ENCODE measurements around the gene ADD1.

ADD1 gene

GRCh38 chr4:2822461-2823300, 21.0 kb upstream of the ADD1 start:
- DNase-seq (ENCODE audit: low read depth in 2 of 2) = no peak

GRCh38 chr4:2823301-2823670, 20.4 kb upstream of the ADD1 start:
- no peak for DNase-seq (ENCODE audit: low read depth in 2 of 2)

GRCh38 chr4:2823671-2824328, 19.8 kb upstream of the ADD1 start:
- DNase-seq (ENCODE audit: low read depth in 2 of 2) = no peak

GRCh38 chr4:2824329-2824835, 19.3 kb upstream of the ADD1 start:
- DNase-seq (ENCODE audit: low read depth in 2 of 2) = no peak

DNA sequence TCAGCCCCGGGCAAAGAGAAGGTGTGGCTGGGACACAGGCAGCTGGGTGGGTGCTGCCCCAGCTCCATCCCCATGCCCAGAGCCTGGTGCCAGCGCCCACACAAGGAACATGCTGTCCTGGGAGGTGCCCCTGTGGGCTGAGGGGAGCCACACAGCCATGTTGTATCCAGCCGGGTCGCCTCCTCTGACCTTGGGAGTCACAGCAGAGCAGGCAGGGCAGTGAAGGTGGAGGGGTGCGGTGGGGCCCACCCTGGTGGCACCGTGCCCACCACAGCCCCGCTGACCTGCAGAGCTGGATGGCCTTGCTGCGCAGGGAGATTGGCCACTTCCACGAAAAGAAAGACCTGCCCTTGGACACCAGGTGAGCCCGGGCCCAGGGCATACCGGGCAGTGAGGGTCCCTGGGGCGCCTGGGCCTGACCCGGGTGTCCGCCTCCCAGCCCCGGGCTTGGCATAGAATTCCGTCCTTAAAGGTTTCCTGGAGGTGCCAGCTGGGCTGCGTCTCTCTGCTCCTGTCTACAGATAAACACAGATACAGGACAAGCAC, 18.7 kb upstream of the ADD1 start:
- DNase-seq (ENCODE audit: low read depth in 2 of 2) = no peak

GRCh38 chr4:2825740-2826139, 17.9 kb upstream of the ADD1 start:
- DNase-seq (ENCODE audit: low read depth in 2 of 2) = no peak

DNA sequence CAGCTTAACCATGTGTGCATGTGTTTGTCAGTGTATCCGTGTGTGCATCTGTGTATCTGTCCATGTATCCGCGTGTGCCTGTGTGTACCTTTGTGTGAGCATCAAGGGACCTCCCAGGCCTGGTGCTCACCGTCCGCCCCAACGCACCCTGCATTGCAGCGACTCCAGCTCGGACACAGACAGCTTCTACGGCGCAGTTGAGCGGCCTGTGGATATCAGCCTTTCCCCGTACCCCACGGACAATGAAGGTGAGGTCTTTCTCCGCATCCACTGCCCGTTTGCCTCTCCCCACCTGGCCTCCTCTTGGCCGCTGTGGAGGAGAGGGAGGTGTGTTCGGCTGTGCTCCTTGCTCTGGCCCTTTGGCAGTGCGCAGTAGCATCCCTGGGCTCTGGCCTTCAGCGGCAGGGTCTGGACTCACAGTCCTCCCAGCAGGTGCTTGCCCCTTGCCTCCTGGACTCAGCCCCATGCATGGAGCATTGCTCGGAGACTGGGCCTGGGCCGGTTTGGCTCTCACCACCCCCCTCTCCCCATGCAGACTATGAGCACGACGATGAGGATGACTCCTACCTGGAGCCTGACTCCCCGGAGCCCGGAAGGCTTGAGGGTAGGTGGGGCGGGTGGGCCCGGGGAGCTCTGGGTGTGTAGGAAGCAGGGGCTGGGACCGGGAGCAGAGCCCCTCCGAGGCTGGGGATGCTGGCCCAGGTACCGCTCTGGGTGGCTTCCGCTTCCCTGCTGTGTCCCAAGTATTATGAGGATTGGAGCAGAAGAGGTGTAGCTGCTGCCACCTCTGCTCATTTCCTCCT, 16.4 kb upstream of the ADD1 start:
- DNase-seq (ENCODE audit: low read depth in 2 of 2) = no peak

DNA sequence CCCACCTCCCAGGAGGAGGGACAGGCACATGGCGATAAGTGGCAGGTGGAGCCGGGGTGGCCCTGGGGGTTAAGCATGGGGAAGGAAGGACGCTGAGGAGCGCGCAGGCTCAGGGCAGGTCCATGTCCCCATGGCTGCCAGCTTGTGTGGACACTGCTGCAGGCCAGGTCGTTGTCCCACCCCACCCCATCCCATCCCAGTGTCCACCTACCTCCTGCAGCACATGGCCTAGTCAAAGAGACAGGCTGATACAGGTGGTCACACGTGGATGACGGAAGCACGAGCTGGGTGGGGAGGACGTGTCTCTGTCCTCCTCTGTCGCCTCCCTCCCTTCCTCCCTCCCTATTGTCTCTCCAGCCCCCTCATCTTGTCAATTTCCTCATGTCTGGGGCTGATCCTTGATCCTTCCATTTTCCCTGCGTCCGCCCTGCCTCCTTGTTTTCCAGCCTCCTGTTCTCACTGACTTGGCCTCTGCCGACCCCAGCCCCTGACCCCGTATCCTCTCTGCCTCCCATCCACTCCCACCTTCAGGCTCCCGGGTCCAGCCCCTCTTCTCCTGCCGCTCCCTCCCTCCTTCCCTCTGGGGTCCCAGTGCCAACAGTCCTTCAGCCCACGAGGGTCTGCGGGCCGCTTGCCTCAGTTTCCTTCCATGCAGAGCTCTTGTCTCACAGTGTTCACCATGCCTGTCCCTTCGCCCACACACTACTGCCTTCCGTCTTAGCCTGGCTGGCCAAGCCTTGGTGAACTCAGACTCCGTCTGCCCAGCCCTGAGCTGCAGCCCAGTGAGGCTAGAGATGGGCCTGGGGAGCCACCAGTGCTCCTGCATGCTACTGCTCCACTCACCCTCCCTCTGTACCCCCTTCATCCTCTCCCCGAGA, 15.5 kb upstream of the ADD1 start:
- DNase-seq (ENCODE audit: low read depth in 2 of 2) = no peak

DNA sequence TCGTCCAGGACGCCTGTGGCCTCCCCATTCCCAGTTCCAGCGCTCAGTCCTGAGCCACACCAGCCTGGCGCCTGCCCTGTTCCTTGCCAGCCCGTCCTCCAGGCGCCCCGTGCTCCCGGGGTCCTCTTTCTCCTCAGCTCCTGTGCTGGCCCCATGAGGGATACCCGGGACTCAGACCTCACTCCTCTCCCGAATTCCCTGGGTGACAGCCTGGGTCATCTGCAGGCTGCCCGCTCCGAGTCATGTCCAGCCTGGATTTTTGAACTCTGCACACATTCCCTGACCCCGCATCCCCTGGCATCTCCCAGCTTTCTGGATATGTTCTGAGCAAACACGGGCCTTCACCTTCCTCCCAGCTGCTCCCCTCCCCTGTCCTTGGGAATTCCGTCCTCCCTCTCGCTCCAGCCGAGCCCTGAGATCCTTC, 14.9 kb upstream of the ADD1 start:
- no peak for DNase-seq (ENCODE audit: low read depth in 2 of 2)

DNA sequence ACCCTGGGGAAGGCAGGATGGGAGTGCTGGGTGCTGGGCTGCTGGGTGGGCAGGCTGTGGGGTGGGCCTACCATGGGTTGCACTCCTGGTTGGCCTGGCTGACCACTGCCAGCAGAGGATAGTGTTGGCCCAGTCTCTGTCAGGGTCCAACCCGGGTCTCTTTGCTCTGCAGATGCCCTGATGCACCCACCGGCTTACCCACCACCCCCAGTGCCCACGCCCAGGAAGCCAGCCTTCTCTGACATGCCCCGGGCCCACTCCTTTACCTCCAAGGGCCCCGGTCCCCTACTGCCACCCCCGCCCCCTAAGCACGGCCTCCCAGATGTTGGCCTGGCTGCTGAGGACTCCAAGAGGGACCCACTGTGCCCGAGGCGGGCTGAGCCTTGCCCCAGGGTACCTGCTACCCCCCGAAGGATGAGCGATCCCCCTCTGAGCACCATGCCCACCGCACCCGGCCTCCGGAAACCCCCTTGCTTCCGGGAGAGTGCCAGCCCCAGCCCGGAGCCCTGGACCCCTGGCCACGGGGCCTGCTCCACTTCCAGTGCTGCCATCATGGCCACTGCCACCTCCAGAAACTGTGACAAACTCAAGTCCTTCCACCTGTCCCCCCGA, 14.2 kb upstream of the ADD1 start:
- DNase-seq (ENCODE audit: low read depth in 2 of 2) = no peak

DNA sequence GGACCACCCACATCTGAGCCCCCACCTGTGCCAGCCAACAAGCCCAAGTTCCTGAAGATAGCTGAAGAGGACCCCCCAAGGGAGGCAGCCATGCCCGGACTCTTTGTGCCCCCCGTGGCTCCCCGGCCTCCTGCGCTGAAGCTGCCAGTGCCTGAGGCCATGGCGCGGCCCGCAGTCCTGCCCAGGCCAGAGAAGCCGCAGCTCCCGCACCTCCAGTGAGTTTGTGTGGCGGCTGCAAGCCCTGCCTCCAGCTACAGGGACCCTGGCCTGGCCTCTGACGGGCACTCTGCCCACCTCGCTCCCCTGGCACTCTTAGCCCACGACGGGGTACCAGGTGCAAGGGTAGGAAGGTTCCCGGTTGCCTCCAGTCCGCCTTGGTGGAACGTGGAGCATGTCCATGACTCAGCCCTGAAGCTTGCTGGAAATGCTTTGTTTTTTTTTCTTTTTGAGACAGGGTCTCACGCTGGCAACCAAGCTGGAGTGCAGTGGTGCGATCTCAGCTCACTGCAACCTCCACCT, 13.7 kb upstream of the ADD1 start:
- DNase-seq (ENCODE audit: low read depth in 2 of 2) = no peak

- DNase-seq (ENCODE audit: low read depth in 2 of 2) = no peak
Observed at GRCh38 chr4:2830632-2831610, 12.7 kb upstream of the ADD1 start.

GRCh38 chr4:2831611-2832308, 11.9 kb upstream of the ADD1 start:
- DNase-seq (ENCODE audit: low read depth in 2 of 2) = no peak

- DNase-seq (ENCODE audit: low read depth in 2 of 2) = no peak
Observed at GRCh38 chr4:2832309-2832980, 11.2 kb upstream of the ADD1 start.

DNA sequence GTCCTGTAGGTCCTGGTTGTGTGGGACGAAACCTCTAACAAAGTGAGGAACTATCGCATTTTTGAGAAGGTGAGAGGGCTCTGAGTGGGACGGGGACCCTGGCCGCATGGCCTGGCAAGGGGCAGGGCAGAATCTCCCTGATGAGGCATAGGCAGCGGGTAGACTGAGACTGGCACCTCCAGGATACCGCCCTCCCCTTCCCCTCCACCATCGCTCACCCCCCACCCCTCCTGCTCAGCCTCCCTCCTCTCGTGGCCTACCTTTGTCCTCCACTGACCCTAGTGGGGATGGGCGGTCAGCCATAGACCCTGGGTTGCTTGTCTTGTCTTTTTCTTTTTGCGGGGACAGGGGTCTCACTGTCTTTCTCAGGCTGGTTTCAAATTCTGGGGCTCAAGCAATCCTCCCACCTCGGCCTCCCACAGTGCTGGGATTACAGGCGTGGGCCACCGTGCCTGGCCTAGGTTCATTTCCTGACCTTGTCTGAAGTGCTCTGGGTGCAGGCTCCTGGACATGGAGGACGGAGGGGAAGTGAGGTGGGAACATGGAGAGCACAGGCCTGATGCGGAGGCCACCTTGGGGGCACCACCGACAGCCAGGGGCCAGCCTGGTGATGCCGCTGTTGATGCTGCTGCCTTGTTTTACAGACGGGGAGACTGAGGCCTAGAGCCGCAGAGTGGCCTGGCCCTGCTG, 10.5 kb upstream of the ADD1 start:
- DNase-seq (ENCODE audit: low read depth in 2 of 2) = no peak

DNA sequence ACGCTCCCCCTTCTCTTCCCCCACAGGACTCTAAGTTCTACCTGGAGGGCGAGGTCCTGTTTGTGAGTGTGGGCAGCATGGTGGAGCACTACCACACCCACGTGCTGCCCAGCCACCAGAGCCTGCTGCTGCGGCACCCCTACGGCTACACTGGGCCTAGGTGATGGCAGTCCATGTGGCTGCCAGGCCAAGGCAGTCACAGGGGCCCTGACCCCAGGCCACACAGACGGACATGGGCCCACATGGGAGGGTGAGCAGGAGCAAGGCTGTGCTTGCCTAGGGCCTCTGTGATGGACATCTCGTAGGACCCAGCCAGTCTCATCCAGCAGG, 10.0 kb upstream of the ADD1 start:
- no peak for DNase-seq (ENCODE audit: low read depth in 2 of 2)

Data from stimulated activated CD8-positive, alpha-beta memory T cell treated with anti-CD3 and anti-CD28 coated beads, Interleukin-7, amount 100 ng/mL, for 4 hours (primary cell).